Upper lobe of right lung (tissue), 1 donor: ENCODE data around the gene COL9A1. TPM values are rescaled to one million over a fixed set of nuclear protein-coding genes. Genes with fewer than 3 reads are reported as not detected.

Experiments used
- ATAC-seq: fragments of 200-7000 bp; cut with Tn5 transposase; one replicate; pipeline ENCODE4 v1.9.1; 2020; ENCODE audit warnings: mild to moderate bottlenecking, moderate library complexity
- DNase-seq: peaks from one replicate; pipeline ENCODE4 v3.0.0-alpha.2; 2020
- H3K27ac ChIP-seq: fragments of 200-600 bp; one replicate; pipeline ENCODE4 v1.8.0; 2022
- H3K27me3 ChIP-seq: fragments of 200-600 bp; one replicate; pipeline ENCODE4 v1.8.0; 2022; ENCODE audit warnings: mild to moderate bottlenecking
- H3K36me3 ChIP-seq: fragments of 200-600 bp; one replicate; pipeline ENCODE4 v1.8.0; 2022
- H3K4me1 ChIP-seq: fragments of 200-600 bp; one replicate; pipeline ENCODE4 v1.8.0; 2022
- H3K4me3 ChIP-seq: fragments of 200-600 bp; one replicate; pipeline ENCODE4 v1.8.0; 2022; ENCODE audit warnings: mild to moderate bottlenecking
- H3K9me3 ChIP-seq: fragments of 200-600 bp; one replicate; pipeline ENCODE4 v1.8.0; 2022
- intact Hi-C: fragments of 100-400 bp; cut with DNase I; formaldehyde crosslinking; loops from one replicate; pipeline ENCODE4 v1.11.0; 2022
- total RNA-seq: library from RNA; stranded (reverse); fragmentation: NEBNext Ultra II Directional; extraction: Animal tissue kit (Norgen Biotek cat#: 25700); gene quantifications from one replicate; pipeline ENCODE4 v1.2.1, GENCODE V29; 2021
- TF ChIP-seq, protein P1 (sequence below): fragments of 200-600 bp; IDR thresholded peaks from one replicate; pipeline ENCODE4 v1.8.0; 2022; ENCODE audit warnings: antibody characterized with exemption
- donor health status: DM: no; HTN: yes; CAD: no; lungs with severe emphysema.

The COL9A1 gene
- total RNA-seq, 1 donor from 2014 or later: not detected

DNA sequence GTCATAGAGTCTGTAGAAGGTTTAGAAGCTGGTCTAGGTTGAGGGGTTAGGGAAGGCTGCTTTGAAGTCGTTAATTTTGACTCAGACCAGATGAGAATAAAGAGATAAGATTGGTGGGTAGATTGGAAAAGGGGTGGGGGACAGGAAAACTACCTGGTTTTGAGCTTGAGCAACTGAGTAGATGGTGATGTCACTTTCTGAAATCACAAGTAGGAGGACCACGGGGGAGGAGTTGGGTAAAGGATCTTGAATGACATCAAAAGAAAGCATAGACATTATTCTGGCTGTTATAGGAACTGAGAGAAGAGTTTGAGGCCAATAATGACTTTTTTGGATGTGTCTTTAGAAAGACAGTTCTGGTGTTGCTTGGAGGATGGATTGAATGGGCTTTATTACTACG is 4.1 kb upstream of the COL9A1 start:
- Histone ChIP-seq H3K36me3 (no peaks in the 10 kb centered on the region), H3K9me3 (no peaks in the 10 kb centered on the region), H3K27ac (no peak overlapping the region), H3K4me1 (no peaks in the 10 kb centered on the region), H3K27me3 (no peaks in the 10 kb centered on the region), H3K4me3 (no peak overlapping the region)
- intact Hi-C loops: no loop called here
- TF ChIP-seq, protein P1, sequence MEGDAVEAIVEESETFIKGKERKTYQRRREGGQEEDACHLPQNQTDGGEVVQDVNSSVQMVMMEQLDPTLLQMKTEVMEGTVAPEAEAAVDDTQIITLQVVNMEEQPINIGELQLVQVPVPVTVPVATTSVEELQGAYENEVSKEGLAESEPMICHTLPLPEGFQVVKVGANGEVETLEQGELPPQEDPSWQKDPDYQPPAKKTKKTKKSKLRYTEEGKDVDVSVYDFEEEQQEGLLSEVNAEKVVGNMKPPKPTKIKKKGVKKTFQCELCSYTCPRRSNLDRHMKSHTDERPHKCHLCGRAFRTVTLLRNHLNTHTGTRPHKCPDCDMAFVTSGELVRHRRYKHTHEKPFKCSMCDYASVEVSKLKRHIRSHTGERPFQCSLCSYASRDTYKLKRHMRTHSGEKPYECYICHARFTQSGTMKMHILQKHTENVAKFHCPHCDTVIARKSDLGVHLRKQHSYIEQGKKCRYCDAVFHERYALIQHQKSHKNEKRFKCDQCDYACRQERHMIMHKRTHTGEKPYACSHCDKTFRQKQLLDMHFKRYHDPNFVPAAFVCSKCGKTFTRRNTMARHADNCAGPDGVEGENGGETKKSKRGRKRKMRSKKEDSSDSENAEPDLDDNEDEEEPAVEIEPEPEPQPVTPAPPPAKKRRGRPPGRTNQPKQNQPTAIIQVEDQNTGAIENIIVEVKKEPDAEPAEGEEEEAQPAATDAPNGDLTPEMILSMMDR: no peak
- DNase-seq (no peak), ATAC-seq (no peak)

DNA sequence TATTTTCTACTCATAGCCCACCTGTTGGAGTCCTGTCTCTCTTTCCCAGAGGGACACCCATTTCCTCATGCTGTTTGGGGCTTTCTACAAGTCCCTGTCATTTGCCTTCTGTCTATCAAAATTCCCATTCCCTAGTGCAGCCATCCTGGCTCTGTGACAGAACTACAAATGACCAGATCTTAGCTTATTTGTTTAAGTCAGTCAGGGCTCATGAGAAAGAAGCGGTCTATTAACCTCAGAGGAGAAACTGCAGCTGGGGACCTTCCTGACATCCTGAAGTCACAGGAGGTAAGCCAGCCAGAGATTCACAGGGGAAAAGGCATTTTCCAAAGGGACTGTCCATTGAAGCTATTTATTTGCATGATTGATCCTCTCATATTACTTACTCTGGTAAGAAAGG is 1.7 kb upstream of the COL9A1 start:
- Histone ChIP-seq H3K9me3 (no peaks in the 10 kb centered on the region), H3K27me3 (peaks cover 1% of the 10 kb centered on the region), H3K4me1 (no peaks in the 10 kb centered on the region), H3K27ac (no peak overlapping the region), H3K4me3 (no peak overlapping the region), H3K36me3 (no peaks in the 10 kb centered on the region)
- no peak for ATAC-seq
- intact Hi-C loops: no loop called here
- DNase-seq: no peak
- TF ChIP-seq, protein P1: no peak

DNA sequence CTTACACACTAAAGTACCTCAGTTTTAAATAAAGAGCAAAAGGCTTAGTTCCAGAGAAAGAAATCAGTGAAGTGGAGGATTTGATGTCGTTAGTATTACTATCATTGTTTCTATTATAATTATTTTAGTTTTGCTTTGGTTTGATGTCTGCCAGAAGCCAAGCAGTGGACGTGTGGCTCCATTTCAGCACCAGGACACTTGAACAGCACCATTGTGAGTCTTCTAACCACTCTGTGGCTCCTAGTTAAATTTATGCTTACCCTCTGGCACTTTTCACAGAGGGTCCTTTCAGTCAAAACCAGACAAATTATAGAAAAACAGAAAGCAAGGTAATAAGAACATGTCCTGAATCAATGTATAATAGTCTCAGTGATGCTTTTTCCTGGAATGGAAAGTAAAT is 3.4 kb downstream of the COL9A1 start:
- no peak for DNase-seq
- Histone ChIP-seq H3K4me1 (no peaks in the 10 kb centered on the region), H3K4me3 (no peak overlapping the region), H3K36me3 (no peaks in the 10 kb centered on the region), H3K27ac (no peak overlapping the region), H3K27me3 (peaks cover 5% of the 10 kb centered on the region), H3K9me3 (no peaks in the 10 kb centered on the region)
- TF ChIP-seq, protein P1: no peak
- no peak for ATAC-seq
- intact Hi-C loops: no loop called here

DNA sequence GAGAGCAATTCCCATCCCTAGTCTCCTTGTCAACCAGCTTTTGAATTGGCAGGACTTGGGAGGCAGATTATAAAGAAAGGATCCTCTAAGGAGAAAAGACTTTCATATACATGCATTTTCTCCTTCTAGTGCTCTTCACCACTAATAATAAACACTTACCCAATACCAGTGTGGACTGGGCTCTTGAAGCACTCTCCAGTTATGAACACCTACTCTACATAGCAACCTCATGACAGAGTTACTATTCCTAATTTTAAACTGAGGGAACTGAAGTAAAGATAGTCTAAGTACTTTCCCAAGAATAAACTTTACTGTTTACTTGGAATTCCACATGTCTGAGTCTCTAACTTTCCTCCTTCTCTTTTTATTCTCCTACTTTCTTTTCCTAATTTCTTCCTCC is 4.8 kb downstream of the COL9A1 start:
- Histone ChIP-seq H3K4me3 (no peak overlapping the region), H3K27me3 (peaks cover 11% of the 10 kb centered on the region), H3K27ac (no peak overlapping the region), H3K4me1 (no peaks in the 10 kb centered on the region), H3K36me3 (no peaks in the 10 kb centered on the region), H3K9me3 (no peaks in the 10 kb centered on the region)
- DNase-seq (no peak), ATAC-seq (peak; percentile 95)
- TF ChIP-seq, protein P1: no peak
- intact Hi-C loops: no loop called here

DNA sequence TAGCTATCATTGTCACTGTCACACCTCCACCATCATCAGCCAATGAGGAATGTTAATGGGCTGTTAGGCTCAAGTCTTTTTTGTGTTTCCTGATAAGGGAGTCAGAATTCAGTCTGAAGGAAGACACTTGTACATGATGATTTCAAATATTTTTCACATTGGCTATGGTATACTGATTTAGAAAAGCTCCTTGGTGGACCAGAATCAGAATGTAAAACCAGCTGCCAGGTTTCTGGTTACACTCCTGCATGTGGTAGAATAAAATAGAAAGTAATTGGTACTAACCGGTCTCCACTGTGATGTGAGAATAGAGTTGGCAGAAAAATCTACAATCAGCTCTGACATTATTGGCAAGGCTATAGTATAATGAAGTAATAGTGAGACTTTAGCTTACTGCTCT is 10.7 kb downstream of the COL9A1 start:
- Histone ChIP-seq H3K27ac (no peak overlapping the region), H3K4me3 (no peak overlapping the region), H3K27me3 (peaks cover 10% of the 10 kb centered on the region), H3K4me1 (no peaks in the 10 kb centered on the region), H3K9me3 (no peaks in the 10 kb centered on the region), H3K36me3 (no peaks in the 10 kb centered on the region)
- TF ChIP-seq, protein P1: no peak
- intact Hi-C loops: no loop called here
- DNase-seq (no peak), ATAC-seq (no peak)

DNA sequence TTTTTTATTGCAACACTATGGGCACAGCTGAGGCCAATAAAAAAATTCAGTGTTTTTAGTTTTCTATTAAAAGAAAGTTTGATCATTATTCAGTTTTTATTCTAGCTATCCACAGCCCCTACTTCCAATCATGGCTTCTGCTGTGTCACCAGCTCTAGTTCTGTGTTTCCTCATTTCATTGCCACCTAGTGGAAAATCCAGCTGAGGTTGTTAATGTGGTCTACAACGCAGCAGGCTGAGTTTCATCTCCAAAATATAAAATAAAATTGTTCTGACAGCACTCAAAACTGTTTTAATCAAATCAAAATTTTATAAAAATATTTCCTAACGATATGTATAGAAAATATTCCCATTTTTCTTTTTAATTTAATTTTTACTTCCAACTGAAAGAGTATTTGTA is 13.6 kb downstream of the COL9A1 start:
- intact Hi-C loops: no loop called here
- Histone ChIP-seq H3K36me3 (no peaks in the 10 kb centered on the region), H3K4me1 (no peaks in the 10 kb centered on the region), H3K27ac (no peak overlapping the region), H3K27me3 (peaks cover 25% of the 10 kb centered on the region), H3K9me3 (no peaks in the 10 kb centered on the region), H3K4me3 (no peak overlapping the region)
- DNase-seq: no peak
- ATAC-seq: no peak
- TF ChIP-seq, protein P1: no peak
